GM12873 (cell line): Measurements from ENCODE around the gene OSTC.
A peak's percentile ranks its signal among the peaks of the same experiment; 100 is the strongest.

Experiments
- CTCF ChIP-seq: IDR thresholded peaks from 2 replicates; pipeline ENCODE4 v1.5.1; 2012; ENCODE audit warnings: low read depth, mild to moderate bottlenecking, moderate library complexity, low read length, control low read depth; ENCODE audit not compliant: insufficient read depth; ENCODE audit errors: missing control alignments

Gene OSTC

GRCh38 chr4:108650212-108651013, at the start of gene OSTC:
TSS of gene OSTC (plus strand) at chr4:108650599. CDS start at chr4:108650656, 57 bp downstream.
- no peak for TF ChIP-seq CTCF

- no peak for TF ChIP-seq CTCF
These were observed 49.3 kb upstream of the OSTC start for GRCh38 chr4:108601106-108601505.

- TF ChIP-seq CTCF = no peak
These were observed 48.9 kb upstream of the OSTC start for GRCh38 chr4:108601532-108601931.

- no peak for TF ChIP-seq CTCF
These were observed 48.2 kb upstream of the OSTC start for GRCh38 chr4:108602163-108602562.

GRCh38 chr4:108607079-108607815, 43.2 kb upstream of the OSTC start:
- no peak for TF ChIP-seq CTCF

GRCh38 chr4:108611365-108611764, 39.0 kb upstream of the OSTC start:
- peak; percentile 4 for TF ChIP-seq CTCF

GRCh38 chr4:108612365-108612764, 38.0 kb upstream of the OSTC start:
- no peak for TF ChIP-seq CTCF
